Measurements from ENCODE around the gene LDLRAD4. TPM values are rescaled to one million over a fixed set of nuclear protein-coding genes. Genes with fewer than 3 reads are reported as not detected.
A peak's percentile ranks its signal among the peaks of the same experiment; 100 is the strongest.

LDLRAD4 gene
- total and polyA plus RNA-seq, 9 of the 15 experiments (the other 6 are each of a cell fraction or from before 2014, with no cell fraction given), result 0.01 TPM; not detected in 8

DNA sequence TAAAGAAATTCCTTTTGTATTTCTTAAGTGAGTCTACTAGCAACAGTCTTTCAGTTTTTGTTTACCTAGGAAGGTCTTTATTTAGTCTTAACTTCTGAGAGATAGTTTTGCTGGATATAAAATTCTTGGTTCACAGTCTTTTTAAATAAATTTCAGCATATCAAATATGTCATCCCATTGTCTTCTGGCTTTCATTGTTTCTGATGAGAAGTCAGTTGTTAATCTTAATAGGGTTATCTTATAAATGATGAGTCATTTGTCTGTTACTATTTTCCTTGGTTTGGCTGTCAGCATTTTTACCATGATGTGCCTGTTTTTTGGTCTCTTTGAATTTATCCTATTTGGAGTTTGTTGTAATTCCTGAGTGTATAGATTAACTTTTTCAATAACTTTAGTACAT lies 378.5 kb downstream of the LDLRAD4 start:
- ATAC-seq, result no peak
- Histone ChIP-seq H3K4me2 (ENCODE audit: insufficient read depth, low read length) (no peak overlapping the region), H3K9ac (ENCODE audit: insufficient read depth in 1 of 2, low read depth in 2 of 2, low read length in 2 of 2) (no peak overlapping the region), H3K27ac (ENCODE audit: extremely low read depth, low read depth, low read length) (no peak overlapping the region), H3K4me3 (no peak overlapping the region), H2AFZ (ENCODE audit: low read depth, low read length) (no peak overlapping the region), H3K9me1 (ENCODE audit: control insufficient read depth, insufficient read depth, low read length) (no peaks in the 10 kb centered on the region), H3K4me1 (replicated peaks in 1 of 2; ENCODE audit: control insufficient read depth in 2 of 2, insufficient read depth in 2 of 2, low read length in 2 of 2) (no peaks in the 10 kb centered on the region), H3K36me3 (ENCODE audit: control insufficient read depth, insufficient read depth, low read length) (no peaks in the 10 kb centered on the region), H3K27me3 (ENCODE audit: control insufficient read depth in 2 of 2, insufficient read depth in 2 of 2, low read length in 2 of 2) (no peaks in the 10 kb centered on the region), H3K79me2 (ENCODE audit: control insufficient read depth, insufficient read depth, low read length) (no peaks in the 10 kb centered on the region), H3K9me3 (replicated peaks; ENCODE audit: control insufficient read depth, insufficient read depth, low read depth, low read length) (0 out of 2 replicates have a peak, but pooled peaks cover 5% of the 10 kb centered on the region), H4K20me1 (replicated peaks; ENCODE audit: control insufficient read depth, insufficient read depth, low read length) (no peaks in the 10 kb centered on the region)
- ChIA-PET POLR2A (no interaction called here), CTCF (ENCODE audit: low intra/inter-chr PET ratio) (no interaction called here)
- DNase-seq (ENCODE audit: extremely low read depth in 1 of 4, low spot score in 3 of 4), result no peak
- FAIRE-seq, result peak; percentile 48
- intact Hi-C loops (cut with micrococcal nuclease) (no loop called here), in situ Hi-C loops (cut with MboI) (no loop called here)
- BruUV-seq (replicated peaks), result no TSS peak
- peak; percentile 60; the same call in 1 of the 2 replicates for TF ChIP-seq NFE2L1 (tag; IDR thresholded peaks at IDR 0.05; ENCODE audit: borderline replicate concordance, low read depth)
- TF ChIP-seq HMGN3 (IDR thresholded peaks at IDR 0.05; ENCODE audit: borderline replicate concordance, extremely low read depth, insufficient read length, low read depth, low read length), result no peak
- TF ChIP-seq KLF10 (CRISPR knock-in tag; IDR thresholded peaks at IDR 0.05), result no peak
- TF ChIP-seq MAFG (tag; conservative IDR thresholded peaks at IDR 0.05), result peak; percentile 87
- TF ChIP-seq ZNF121 (CRISPR knock-in tag; conservative IDR thresholded peaks at IDR 0.05), result no peak
- TF ChIP-seq FOSL1 (tag; conservative IDR thresholded peaks at IDR 0.05), result peak; percentile 80
- peak; percentile 74 for TF ChIP-seq C11orf30 (IDR thresholded peaks at IDR 0.05; ENCODE audit: low read depth)
- TF ChIP-seq ETS1 (conservative IDR thresholded peaks at IDR 0.05; ENCODE audit: control insufficient read depth, low read depth, low read length), result no peak
- TF ChIP-seq, protein P1, sequence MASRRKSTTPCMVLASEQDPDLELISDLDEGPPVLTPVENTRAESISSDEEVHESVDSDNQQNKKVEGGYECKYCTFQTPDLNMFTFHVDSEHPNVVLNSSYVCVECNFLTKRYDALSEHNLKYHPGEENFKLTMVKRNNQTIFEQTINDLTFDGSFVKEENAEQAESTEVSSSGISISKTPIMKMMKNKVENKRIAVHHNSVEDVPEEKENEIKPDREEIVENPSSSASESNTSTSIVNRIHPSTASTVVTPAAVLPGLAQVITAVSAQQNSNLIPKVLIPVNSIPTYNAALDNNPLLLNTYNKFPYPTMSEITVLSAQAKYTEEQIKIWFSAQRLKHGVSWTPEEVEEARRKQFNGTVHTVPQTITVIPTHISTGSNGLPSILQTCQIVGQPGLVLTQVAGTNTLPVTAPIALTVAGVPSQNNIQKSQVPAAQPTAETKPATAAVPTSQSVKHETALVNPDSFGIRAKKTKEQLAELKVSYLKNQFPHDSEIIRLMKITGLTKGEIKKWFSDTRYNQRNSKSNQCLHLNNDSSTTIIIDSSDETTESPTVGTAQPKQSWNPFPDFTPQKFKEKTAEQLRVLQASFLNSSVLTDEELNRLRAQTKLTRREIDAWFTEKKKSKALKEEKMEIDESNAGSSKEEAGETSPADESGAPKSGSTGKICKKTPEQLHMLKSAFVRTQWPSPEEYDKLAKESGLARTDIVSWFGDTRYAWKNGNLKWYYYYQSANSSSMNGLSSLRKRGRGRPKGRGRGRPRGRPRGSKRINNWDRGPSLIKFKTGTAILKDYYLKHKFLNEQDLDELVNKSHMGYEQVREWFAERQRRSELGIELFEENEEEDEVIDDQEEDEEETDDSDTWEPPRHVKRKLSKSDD (conservative IDR thresholded peaks at IDR 0.05; ENCODE audit: low read length), result no peak
- peak; percentile 62; the same call in 1 of the 2 replicates for TF ChIP-seq MAFF (IDR thresholded peaks at IDR 0.05; ENCODE audit: low read length)
- TF ChIP-seq TRIM24 (IDR thresholded peaks at IDR 0.05), result peak; percentile 54 to 73; a peak in 3 of 4 replicates
- TF ChIP-seq JUND (IDR thresholded peaks at IDR 0.05; ENCODE audit: borderline replicate concordance, low read depth, low read length), result peak; percentile 76; the same call in 1 of the 2 replicates
- peak; percentile 85 for TF ChIP-seq JUND (tag; IDR thresholded peaks at IDR 0.05; ENCODE audit: borderline replicate concordance, low read depth, low read length)
- no peak for TF ChIP-seq MTF1 (CRISPR knock-in tag; IDR thresholded peaks at IDR 0.05; ENCODE audit: borderline replicate concordance)
- no peak for TF ChIP-seq SIX5 (IDR thresholded peaks at IDR 0.05; ENCODE audit: borderline replicate concordance in 1 of 2, insufficient read depth in 1 of 2, low read depth in 1 of 2, low read length in 2 of 2)
- peak; percentile 92 for TF ChIP-seq TRIM28 (IDR thresholded peaks at IDR 0.05)

Data from K562 (cell line).